GM06990 (cell line): ENCODE data around the gene SERPINB1.

ENCODE experiments used
- DNase-seq: peaks from one replicate; pipeline ENCODE4 v3.0.0-alpha.2; 2011; ENCODE audit not compliant: insufficient read length; ENCODE audit errors: extremely low read depth
- H3K27me3 ChIP-seq: replicated peaks from 2 replicates; pipeline ENCODE4 v1.6.0; 2011; ENCODE audit warnings: low read length; ENCODE audit not compliant: control insufficient read depth, insufficient read depth
- H3K36me3 ChIP-seq: 2 replicates; pipeline ENCODE4 v1.5.1; 2011; ENCODE audit warnings: low read length; ENCODE audit not compliant: control insufficient read depth, insufficient read depth
- H3K4me3 ChIP-seq: replicated peaks from 2 replicates; pipeline ENCODE4 v1.5.1; 2011; ENCODE audit warnings: low read depth, mild to moderate bottlenecking, control low read depth, low read length
- CTCF ChIP-seq: IDR thresholded peaks from 2 replicates; pipeline ENCODE4 v1.5.1; 2011; ENCODE audit warnings: low read length, control low read depth, mild to moderate bottlenecking, inconsistent platforms; ENCODE audit not compliant: insufficient read depth, poor library complexity, severe bottlenecking

Gene SERPINB1

DNA sequence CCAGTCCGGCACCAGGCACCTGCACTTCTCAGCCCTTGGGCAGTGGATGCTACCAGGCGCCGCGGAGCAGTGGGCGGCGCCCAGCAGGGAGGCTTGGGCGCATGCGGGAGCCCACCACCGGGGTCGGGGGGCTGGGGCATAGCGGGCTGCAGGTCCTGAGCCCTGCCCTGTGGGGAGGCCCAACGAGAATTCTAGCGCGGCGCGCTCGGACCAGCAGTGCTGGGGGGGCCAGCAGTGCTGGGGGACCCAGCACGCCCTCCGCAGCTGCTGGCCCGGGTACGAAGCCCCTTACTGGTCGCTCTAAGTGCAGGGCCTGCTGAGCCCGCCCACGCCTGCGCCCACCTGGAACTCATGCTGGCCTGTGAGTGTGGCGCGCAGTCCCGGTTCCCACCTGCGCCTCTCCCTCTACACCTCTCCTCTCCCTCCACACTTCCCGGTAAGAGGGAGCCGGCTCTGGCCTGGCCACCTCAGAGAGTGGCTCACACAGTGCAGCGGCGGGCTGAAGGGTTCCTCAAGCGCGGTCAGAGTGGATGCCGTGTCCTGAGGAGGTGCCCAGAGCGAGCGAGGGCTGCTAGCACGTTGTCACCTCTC, 28.5 kb upstream of the SERPINB1 start:
- DNase-seq, result no peak
- Histone ChIP-seq H3K27me3 (no peaks in the 10 kb centered on the region), H3K4me3 (no peak overlapping the region), H3K36me3 (no peaks in the 10 kb centered on the region)
- no peak for TF ChIP-seq CTCF

GRCh38 chr6:2868637-2869036, 27.0 kb upstream of the SERPINB1 start:
- no peaks in the 10 kb centered on the region for H3K36me3 ChIP-seq
- H3K4me3 ChIP-seq, result no peak overlapping the region
- no peak for DNase-seq
- TF ChIP-seq CTCF, result no peak
- H3K27me3 ChIP-seq, result no peaks in the 10 kb centered on the region

DNA sequence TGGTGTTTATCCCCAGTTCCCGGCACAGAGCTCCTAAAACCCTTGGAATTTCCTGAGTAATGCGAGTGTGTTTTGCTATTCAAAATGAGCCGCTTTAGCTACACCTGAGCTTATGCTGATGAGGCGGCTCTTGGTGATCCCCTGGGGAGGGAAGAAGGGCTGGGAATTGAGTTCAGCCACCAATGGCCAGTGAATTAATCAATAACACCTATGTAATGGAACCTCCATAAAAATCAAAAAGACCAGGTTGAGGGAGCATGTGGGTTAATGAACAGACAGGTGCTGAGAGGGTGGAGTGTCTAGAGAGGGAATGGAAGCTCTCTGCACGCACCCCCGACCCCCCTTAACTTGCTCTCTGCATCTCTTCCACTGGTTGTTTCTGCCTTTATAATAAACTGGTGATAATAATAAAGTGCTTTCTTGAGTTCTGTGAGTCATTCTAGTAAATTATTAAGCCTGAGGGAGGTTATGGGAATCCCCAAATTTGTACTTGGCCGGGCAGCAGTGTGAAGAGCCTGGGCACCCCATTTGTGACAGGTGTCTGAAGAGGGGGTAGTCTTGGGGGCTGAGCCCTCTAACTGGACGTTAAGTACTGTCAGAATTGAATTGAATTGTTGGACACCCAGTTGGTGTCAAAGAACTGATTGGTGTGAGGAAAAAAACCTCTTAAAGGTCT, 24.6 kb upstream of the SERPINB1 start:
- DNase-seq, result no peak
- no peak for TF ChIP-seq CTCF
- Histone ChIP-seq H3K4me3 (no peak overlapping the region), H3K36me3 (no peaks in the 10 kb centered on the region), H3K27me3 (no peaks in the 10 kb centered on the region)

DNA sequence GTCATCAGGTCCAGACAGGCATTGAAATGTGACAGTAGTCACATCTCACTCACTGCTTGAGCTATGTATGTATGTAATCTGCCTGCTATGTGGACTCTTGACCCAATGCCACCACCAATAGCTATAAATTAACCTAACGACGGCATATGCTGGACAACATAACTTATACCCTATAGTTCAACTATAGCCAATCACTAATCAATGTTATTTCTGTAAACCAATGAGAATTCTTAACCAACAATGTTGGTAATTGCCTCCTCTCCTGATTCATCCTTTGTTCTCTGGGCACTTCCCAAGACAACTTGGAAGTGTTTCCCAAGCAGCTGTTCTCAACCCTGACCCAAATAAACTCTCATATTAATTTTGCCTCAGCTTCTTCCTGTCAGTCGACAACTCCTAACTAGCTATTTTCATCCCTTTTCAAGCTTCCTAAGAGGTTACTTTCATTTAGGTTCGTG, 24.1 kb upstream of the SERPINB1 start:
- DNase-seq, result no peak
- Histone ChIP-seq H3K36me3 (no peaks in the 10 kb centered on the region), H3K27me3 (no peaks in the 10 kb centered on the region), H3K4me3 (no peak overlapping the region)
- TF ChIP-seq CTCF, result no peak

- Histone ChIP-seq H3K36me3 (no peaks in the 10 kb centered on the region), H3K4me3 (no peak overlapping the region), H3K27me3 (no peaks in the 10 kb centered on the region)
- DNase-seq, result no peak
- TF ChIP-seq CTCF, result no peak
These were observed 23.6 kb upstream of the SERPINB1 start for GRCh38 chr6:2865270-2865669.

GRCh38 chr6:2863901-2864300, 22.2 kb upstream of the SERPINB1 start:
- TF ChIP-seq CTCF, result no peak
- Histone ChIP-seq H3K4me3 (no peak overlapping the region), H3K27me3 (no peaks in the 10 kb centered on the region), H3K36me3 (no peaks in the 10 kb centered on the region)
- DNase-seq, result no peak
